ENCODE results near the gene BTAF1. TPM values are rescaled to one million over a fixed set of nuclear protein-coding genes. Genes with fewer than 3 reads are reported as not detected.

Gene BTAF1
- total RNA-seq, 1 experiment from 2014 or later = 25.9 TPM

DNA sequence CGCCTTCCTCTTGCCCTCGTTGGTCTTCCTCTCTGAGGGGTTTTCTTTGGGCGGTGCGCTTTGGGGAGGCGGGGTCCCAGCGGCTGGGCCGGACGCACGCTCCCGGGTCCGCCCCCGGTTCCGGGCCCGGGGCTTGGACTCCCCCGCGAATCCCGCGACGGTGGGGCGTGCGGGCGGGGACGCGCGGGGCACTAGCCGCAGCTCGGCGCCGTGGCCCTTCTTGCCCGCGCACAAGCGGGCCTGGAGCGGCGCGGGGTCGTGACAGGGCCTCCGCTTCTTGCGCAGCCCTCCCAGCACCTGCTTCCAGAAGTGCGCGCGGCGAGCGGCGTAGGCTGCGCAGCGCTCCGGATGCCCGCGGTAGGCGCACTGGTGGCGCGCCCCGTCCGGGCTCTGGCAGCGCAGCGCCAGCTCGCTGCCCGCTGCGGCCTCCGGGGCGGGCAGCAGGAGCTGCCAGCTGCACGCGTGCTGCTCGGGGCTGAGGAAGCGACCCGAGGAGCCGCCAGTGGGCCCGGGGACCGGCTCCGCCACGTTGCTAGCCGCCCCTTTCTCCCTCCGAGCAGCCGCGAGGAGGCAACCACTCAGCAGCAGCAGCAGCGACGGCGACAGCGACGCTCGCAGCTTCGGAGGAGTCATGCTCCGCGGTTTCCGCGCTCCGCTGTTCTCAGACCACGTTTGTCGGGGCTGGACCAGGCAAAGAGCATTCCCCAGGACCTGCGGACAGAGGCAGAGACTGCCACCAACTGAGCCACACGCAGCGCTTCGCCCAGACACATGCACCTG, 15.0 kb upstream of the BTAF1 start:
- DNase-seq (ENCODE audit: low spot score) = peak; percentile 68

DNA sequence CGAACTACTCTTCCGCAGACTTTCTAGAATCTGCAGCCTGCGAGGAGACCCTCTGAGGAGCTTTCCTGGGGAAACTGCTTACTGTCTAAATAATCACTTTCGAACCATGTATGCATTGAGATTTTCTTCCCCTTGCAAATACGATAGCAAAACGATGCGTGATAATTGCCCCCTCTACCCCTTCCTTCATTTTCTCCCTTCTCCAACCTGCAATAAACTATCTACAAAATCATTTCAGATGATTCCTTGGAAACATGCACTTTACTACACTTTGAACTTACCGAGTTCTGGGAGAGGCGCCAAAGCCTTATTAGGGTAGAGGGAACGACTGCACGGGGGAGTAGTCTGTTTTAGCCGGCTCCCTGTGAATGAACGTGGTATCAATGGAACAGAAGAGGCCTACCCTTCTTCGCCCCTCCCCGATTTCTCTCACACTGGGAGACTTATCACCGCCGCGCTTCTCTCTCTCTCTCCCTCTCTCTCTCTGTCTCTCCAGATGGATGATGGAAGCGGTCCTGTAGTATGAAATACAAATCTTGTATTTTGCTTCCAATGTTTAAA, 14.4 kb upstream of the BTAF1 start, which contains the start of gene FGFBP3:
Gene FGFBP3 (minus strand): TSS at position 370 of the 561 bp plus-strand sequence. CDS start 517 bp downstream, outside the sequence.
- DNase-seq (ENCODE audit: low spot score) = peak; percentile 35

DNA sequence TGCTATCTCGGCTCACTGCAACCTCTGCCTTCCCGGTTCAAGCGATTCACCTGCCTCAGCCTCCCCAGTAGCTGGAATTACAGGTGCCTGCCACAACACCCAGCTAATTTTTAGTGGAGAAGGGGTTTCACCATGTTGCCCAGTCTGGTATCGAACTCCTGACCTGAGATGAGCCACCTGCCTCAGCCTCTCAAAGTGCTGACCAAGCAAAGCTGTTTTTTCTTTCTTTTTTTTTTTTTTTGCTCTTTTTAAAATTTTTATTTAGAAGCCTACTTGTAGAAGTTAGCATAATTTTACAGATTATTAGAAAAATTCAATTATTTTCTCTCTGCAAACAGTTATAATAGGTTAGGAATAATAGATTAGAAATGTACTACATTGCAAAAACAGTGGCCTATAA, 13.1 kb upstream of the BTAF1 start:
- no peak for DNase-seq (ENCODE audit: low spot score)

DNA sequence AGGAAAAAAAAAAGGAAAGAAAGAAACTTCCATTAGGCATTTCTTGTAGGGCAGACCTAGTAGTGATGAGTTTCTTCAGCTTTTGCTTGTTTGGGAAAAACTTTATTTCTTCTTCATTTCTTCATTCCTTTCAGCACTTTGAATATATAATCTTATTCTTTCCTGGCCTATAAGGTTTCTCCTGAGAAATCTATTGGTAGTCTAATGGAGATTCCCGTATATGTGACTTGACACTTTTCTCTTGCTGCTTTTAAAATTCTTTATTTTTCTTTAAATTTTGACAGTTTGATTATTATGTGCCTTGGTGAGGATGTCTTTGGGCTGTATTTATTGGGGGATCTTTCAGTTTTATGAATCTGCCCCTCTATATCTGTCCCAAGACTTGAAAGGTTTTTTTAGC, 3.9 kb upstream of the BTAF1 start:
- DNase-seq (ENCODE audit: low spot score) = no peak

DNA sequence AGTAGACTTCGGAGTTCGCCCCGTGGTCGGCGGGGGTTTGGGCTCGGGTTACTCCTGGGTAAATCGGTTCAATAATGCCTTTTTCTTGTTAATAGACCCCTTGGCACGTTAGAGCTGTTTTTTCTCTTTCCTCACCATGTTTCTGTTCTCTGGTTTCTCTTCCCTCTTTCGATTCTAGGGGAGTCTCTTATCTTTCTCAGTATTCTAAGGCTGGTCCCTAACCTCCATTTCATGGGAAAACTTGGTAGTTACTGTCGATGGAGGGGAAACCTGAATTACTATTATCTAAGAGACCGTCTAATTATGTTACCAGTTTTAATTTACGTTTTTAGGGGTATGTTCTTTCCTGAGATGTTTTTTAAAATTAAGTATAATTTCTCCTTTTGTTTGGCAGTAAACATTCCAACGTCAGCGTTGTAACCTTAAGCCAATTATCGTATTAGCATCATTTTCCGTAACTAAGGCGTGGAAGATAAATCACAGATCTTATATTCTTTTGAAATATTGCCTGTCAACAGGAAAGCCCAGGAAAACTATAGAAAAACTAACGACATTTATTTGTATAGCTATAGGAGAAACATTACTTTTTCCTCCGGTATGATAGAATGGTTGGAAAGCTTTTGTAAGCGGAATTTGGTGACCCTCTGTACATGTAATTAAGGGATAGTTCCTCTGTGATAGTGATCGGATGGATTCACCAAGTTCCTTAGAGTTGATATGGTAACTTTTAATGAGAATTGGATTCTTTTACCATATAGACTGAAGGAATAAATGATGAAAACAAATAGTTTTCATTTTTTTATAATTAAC, 847 bp downstream of the BTAF1 start:
- no peak for DNase-seq (ENCODE audit: low spot score)

DNA sequence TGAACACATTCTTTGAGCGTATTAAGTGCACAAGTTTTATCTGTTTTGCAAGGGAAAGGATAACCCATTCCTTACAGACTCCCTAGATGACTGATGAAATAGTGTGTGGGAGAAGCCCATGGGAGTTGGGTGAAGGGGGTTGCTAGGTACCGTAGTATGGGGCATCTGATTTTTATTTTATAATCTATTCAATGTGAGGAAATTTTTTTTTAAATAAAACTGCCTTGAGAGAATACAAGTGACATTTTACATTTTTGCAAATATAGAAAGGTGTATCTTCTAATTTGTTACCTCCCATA, 1.4 kb downstream of the BTAF1 start:
- DNase-seq (ENCODE audit: low spot score) = no peak

DNA sequence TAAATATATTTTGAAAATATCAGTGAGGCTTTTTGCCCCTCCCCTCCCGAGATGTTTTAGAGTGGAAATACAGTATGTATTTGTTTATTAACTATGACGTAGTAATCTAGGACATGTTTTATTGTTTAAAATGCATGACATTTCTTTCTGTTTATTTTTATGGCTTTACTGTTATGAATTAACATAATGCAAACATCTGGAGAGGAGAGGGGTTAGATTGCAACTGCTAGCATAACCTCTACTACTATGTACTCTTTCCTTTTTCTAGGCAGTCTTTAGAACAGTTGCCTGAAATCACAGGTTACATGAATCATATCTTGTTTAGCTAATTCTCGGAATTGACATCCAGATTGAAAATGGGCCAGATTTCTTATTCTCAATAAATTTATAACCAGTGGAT, 7.4 kb downstream of the BTAF1 start:
- no peak for DNase-seq (ENCODE audit: low spot score)

DNA sequence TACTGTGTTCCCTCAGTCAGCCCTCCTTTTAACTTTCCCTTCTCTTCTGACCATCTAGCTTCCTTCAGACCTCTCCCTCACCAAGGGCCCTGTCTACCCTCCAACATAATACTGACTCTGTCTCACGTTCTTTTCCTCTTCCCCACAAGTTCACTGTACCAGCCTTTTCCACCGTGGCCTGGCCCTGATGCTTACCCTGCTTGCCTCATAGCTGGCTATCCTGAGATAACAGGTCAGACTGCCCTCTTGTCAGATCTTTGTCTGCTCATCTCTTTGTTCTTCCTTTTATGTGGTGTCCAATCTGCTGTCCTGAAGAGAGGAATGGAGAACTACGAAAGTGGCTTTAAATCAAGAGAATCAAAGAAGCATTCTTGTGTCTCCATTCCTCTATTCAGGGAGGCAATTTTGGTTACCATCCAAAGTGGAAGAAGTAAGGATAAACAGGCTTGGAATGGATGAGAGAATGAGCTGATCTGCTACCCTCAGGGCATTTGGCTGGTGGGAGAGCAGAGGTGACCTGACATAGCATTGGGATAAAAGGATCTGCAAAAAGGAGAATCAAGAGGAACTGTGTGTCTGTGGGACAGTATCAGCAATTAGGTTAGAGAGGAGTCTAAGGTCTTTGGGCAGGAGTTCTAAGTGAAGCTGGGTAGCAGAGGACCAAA, 8.1 kb downstream of the BTAF1 start:
- DNase-seq (ENCODE audit: low spot score) = no peak

DNA sequence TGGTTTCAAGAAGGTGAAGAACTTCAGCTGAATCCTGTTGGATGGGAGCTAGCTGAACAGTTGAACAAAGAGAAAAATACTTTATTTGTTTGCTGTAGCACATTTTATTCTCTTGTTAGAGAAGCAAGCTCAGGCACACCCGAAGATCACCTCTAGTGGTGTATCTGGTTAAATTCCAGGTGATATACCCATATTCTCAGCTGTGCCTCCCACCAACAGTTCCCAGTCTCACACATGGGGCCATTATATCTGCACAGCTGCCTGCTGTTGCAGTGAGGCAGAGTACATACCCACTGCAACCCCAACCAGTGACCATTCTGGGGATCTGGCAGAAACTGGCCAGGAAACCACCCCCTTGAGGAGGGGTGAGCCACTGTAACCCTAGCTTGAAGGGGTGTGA, 9.2 kb downstream of the BTAF1 start:
- no peak for DNase-seq (ENCODE audit: low spot score)

DNA sequence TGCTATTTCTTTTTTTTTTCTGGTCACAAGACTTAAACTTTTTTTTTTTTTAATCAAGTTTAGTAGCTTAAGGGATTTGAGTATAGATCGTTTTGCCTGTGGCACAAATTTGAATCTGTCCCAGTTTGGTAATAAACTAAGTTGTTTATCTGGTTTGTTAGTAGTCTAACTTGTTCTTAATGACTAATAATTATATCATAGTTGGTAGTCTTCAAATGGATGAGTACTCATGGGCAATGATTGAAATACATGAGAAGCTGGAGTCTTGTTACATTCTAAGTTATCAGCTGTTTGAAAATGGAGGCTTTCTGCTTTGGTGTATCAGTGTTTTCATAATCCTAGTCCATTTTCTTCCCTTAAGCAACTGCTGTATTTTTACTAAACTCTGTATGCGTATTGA, 12.3 kb downstream of the BTAF1 start:
- no peak for DNase-seq (ENCODE audit: low spot score)

DNA sequence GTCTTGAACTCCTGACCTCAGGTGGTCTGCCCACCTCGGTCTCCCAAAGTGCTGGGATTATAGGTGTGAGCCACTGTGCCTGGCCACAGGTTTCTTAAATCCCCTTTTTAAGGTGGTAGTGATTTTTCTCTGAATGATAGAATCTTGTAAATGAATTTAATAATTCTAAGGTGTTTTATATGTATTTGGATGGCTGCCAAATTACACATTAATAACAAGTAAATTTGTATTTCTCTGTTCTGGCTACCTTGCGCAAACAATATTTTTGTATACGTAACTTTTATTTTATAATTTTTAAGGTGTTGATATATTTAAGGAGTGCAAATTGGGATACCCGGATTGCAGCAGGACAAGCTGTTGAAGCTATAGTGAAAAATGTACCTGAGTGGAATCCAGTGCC, 16.1 kb downstream of the BTAF1 start:
- DNase-seq (ENCODE audit: low spot score) = no peak

DNA sequence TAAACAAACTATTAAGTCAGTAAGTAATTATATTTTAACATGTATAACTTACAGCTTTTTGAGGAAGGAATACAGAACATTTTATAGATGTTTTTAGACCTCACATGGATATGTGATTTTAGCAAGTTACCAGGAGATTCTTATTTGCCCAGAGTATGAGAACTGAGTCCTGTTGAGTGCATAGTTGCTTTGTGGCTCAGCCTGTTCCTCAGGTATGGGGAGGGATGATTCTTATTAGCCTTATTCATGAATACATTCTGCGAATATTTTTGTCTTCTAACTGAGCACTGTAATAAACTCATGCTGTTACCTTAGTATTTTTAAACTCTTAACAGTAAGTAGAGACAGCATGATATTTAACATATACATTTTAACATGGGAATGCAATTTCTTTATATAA, 17.9 kb downstream of the BTAF1 start:
- DNase-seq (ENCODE audit: low spot score) = no peak

DNA sequence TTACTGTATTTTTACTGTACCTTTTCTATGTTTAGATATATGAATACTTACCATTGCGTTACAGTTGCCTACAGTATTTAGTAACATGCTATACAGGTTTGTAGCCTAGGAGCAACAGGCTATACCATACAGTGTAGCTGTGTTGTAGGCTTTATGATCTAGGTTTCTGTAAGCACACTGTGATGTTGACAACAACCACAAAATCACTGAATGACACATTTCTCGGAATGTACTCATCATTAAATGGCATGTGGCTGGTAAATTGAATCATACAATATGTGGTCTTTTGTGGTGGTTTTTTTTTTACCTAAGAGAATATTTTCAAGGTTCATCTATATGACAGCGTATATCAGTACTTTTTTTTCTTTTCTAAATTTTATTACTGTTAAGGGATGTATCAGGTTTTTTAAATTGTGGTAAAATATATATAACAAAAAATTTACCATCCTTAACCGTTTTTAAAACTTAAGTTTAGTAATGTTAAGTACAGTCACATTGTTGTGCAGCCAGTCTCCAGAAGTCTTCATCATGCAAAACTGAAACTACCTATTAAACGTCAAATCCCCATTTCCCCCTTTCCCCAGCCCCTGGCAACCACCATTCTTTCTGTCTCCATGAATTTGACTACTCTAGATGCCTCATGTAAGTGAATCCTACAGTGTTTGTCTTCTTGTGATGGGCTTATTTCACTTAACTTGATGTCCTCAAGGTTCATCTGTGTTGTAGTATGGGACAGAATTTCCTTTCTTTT, 21.5 kb downstream of the BTAF1 start:
- peak; percentile 1 for DNase-seq (ENCODE audit: low spot score)

DNA sequence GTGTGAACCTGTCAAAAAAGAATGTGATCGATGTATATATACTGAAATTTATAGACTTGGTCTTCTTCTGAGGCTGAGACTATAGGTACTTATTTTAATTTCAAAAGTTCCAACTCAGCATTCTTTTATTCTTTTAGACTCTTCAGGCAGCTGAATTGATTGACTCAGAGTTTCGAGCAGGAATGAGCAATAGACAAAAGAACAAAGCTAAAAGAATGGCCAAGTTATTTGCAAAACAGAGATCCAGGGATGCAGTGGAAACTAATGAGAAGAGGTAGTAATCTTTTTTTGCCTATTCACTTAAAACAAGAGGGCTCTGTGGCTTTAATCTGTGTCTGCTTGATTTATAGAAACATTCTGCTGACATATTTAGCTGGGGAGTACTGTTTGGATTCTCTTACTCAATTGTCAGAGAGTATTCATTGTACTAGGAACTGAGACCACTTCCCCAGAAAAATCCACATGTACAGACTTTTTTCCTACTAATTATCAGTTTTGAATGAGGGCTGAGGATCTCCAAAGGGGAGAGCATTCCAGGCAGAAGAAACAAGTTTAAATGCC, 30.1 kb downstream of the BTAF1 start:
- no peak for DNase-seq (ENCODE audit: low spot score)

DNA sequence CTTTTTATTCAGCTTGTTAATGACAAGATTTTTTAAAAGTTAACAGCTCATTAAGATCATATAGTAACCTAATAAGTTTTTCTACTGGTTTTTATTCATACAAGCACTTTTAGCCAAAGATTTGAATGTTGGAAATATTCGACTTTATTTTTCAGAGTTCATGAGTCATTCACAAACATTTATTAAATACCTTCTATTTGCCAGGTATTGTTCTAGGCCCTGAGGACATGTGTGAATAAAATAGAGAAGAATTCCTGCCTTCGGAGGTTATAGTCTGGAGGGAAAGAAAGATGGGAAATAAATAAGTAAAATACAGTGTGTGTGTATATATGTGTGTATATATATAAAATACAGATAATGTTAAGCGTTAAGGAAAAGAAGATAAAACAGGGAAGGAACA, 31.5 kb downstream of the BTAF1 start:
- DNase-seq (ENCODE audit: low spot score) = no peak

DNA sequence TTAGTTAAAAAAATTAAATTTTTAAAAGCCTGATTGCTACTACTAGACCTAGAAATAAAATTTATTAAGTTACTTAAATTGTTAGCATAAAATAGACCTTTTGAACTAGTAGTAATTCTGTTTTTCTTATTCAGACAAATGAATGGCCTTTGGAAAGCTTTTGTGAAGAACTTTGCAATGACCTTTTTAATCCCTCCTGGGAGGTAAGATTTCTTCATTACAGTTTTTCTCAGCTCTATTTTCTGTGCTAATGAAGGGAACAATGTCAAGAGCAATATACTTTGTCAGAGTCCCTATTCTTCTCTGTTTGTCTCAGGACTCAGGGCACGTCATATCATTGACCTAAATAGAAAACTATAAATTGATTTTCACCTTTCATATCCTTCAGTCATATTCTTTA, 33.5 kb downstream of the BTAF1 start:
- no peak for DNase-seq (ENCODE audit: low spot score)

DNA sequence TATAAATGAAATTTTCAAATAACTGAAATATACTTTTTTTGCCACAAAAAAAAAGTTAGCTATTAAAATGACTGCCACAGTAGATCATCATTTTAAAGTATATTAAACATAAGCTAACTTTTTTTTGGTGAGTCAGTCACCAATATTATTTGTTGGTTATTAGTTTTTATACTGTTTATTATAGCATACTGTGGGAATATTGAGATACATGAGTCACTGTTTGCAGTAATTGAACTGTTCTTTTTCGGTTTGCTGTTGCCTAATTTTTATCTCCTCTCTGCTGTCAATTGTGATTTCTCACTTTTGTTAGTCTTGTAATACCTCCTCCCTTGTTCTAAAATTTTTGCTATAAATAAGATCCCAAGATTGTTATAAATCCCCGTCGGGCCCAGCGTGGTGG, 45.7 kb downstream of the BTAF1 start:
- no peak for DNase-seq (ENCODE audit: low spot score)

DNA sequence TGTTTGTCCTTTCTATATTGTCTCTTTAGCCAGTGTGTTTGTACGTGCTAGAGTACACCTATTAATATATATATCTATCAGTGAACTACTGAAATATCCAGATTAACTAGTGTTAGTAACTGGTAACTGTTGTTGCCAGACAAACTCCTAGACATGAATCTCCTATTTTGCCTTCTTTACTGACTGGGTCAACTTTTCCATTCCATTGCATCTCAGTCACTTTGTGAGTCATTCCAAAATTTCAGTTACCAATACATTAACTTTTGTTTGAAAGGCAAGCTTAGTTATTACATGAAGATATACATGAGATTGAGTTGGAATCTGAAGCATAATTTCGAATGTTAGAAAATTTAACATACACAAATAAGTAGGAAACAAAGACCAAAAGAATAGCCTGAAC, 51.4 kb downstream of the BTAF1 start:
- peak; percentile 1 for DNase-seq (ENCODE audit: low spot score)

DNA sequence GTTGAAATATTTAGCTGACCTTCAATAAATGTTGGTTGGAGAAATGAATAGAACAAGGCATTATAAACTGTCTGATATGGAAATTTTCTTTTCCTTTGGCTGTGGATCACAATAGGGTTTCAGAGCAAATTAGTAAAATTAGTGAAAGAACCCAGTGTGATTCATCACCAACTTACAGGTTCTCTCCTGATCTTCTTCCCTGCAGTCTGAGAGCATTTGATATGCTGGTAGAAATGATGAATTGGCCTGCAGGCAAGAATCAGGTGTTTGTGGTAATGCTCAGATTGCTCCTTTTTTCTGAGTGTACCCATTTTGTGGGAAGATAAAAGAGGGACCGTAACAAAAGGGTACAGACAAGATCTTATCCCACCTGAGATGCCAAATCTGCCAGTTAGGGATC, 51.9 kb downstream of the BTAF1 start:
- DNase-seq (ENCODE audit: low spot score) = no peak

DNA sequence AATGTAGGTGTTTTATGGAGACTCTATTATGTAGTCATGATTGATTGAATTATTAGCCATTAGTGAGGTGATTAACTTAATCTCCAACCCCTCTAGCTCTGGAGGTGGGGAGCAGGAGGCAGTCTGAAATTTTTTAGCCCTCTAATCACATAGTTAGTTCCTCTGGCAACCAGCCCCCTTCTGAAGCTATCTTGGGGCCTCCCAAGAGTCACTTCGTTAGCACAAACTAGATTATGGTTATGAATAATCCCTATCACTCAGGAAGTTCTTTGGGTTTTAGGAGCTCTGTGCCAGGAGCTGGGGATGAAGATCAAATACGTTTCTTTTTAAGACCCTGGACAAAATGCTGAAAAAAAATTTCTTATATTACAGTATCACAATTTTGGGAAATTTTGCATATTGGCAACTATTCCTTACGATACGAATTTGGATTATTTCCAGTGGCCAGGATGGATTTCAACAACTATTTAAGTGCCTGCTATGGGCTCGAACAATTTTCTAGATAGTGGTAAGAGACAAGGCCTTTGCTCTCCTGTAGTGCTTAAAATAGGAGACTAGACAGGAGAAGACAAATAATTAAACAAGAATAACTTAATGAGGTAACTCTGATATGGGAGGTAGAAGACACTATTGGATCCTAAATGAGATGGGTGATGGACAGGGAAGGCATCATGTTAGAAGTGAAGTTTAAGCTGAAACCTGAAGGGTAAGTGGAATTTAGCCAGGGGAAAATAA, 52.9 kb downstream of the BTAF1 start:
- no peak for DNase-seq (ENCODE audit: low spot score)

DNA sequence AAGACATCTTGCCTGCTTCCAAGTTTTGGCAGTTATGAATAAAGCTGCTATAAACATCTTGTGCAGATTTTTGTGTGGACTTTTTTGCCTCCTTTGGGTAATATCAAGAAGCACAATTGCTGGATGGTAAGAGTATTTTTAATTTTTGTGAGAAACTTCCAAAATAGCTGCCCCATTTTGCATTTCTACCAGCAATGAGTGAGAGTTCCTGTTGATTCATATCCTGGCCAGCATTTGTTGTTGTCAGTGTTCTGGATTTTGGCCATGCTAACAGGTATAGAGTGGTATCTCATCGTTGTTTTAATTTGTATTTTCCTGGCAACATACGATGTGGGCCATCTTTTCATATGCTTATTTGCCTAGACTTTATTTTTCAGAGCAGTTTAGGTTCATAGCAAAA, 53.9 kb downstream of the BTAF1 start:
- DNase-seq (ENCODE audit: low spot score) = no peak
